Activated CD4-positive, alpha-beta T cell treated with anti-CD3 and anti-CD28 coated beads, Interleukin-2, amount 10 ng/mL, durations not matched to agents 7 days and 5 days (primary cell): ENCODE measurements around the gene FOXL2. TPM values are rescaled to one million over a fixed set of nuclear protein-coding genes. Genes with fewer than 3 reads are reported as not detected.

ENCODE experiments used
- CTCF ChIA-PET: fragments of 350-600 bp; sonication (Branson Sonifier 250); formaldehyde crosslinking; loops from one replicate; lab custom pipeline; 2021; ENCODE audit warnings: antibody characterized with exemption; lab: Charles Lee
- POLR2A ChIA-PET: fragments of 350-600 bp; sonication (Branson Sonifier 250); formaldehyde crosslinking; loops from one replicate; lab custom pipeline; 2021; ENCODE audit warnings: antibody characterized with exemption; lab: Charles Lee
- DNase-seq: peaks from one replicate; pipeline ENCODE4 v3.0.0-alpha.2; 2020
- H3K27ac Mint-ChIP-seq: one replicate; pipeline ENCODE4 v1.8.0; 2021; ENCODE audit warnings: mild to moderate bottlenecking, moderate library complexity, mixed read lengths
- H3K27me3 Mint-ChIP-seq: one replicate; pipeline ENCODE4 v1.8.0; 2021; ENCODE audit warnings: mixed read lengths
- H3K36me3 Mint-ChIP-seq: one replicate; pipeline ENCODE4 v1.8.0; 2021; ENCODE audit warnings: low read depth, mixed read lengths
- H3K4me1 Mint-ChIP-seq: one replicate; pipeline ENCODE4 v1.8.0; 2021; ENCODE audit warnings: mixed read lengths
- H3K4me3 Mint-ChIP-seq: one replicate; pipeline ENCODE4 v1.8.0; 2021; ENCODE audit warnings: mild to moderate bottlenecking, moderate library complexity, mixed read lengths
- H3K9me3 Mint-ChIP-seq: one replicate; pipeline ENCODE4 v1.8.0; 2021; ENCODE audit warnings: mixed read lengths
- total RNA-seq, 2 experiments: library from RNA; stranded (reverse); gene quantifications; one replicate each; pipeline ENCODE4 v1.2.3, GENCODE V29; 2021

FOXL2 gene
- total RNA-seq, 2 experiments from 2014 or later, result not detected

- H3K9me3 Mint-ChIP-seq, result no peaks in the 10 kb centered on the region
- H3K4me3 Mint-ChIP-seq, result peak overlapping the region; percentile 5
- peak overlapping the region; percentile 31 for H3K27ac Mint-ChIP-seq
Observed at GRCh38 chr3:138943724-138944653, 2.9 kb downstream of the FOXL2 start.

DNA sequence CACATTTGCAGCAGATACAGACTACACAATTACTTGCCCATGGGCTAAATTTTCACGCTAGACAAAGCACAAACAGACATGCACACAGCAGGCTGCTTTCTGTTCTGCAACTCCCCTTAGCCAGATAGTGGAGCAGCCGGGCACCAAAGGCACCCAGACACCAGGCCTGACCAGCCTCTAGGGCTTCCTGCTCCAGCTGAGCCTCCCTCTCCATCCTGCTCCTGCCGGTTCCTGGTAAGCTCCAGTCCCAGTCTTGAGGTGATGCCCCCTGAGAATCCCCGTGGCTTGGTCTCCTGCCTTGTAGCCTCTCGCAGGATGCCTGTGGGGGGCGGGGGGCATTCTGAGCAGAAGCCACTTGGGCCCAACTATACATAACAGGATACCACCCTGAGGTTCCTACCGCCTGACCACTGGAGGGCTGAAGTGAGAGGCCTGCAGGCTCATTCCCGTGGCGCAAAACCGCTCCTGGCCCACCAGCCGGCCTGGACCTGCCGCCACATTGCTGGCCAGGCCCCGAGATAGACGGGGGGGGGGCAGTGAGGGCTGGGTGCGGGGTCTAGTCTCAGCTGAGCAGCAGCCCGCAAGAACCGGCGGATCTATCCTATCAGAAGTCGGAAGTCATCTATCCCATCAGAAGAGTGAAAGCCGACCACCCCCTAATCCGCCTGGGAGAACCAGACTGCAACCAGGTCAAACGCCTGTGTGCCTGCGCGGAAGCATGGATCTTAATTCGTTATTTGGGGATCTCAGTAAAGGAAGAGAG lies 3.9 kb downstream of the FOXL2 start:
- Mint-ChIP-seq H3K27me3 (peaks cover 88% of the 10 kb centered on the region), H3K4me1 (peaks cover 30% of the 10 kb centered on the region), H3K4me3 (no peak overlapping the region), H3K9me3 (no peaks in the 10 kb centered on the region), H3K36me3 (no peaks in the 10 kb centered on the region), H3K27ac (no peak overlapping the region)
- DNase-seq, result no peak
- ChIA-PET POLR2A (no interaction called here), CTCF (interaction anchor here (0.6 kb wide), 1 partner anchor 18 kb away, joined by 3 read pairs; no protein-coding TSS in a partner anchor)

More at GRCh38 chr3:138943724-138944653, 2.9 kb downstream of the FOXL2 start:
- peaks cover 90% of the 10 kb centered on the region for H3K27me3 Mint-ChIP-seq
- peaks cover 25% of the 10 kb centered on the region for H3K4me1 Mint-ChIP-seq
- no peak for DNase-seq
- H3K36me3 Mint-ChIP-seq, result no peaks in the 10 kb centered on the region
- POLR2A ChIA-PET, result no interaction called here
- CTCF ChIA-PET, result interaction anchor here (0.6 to 1.1 kb wide), 3 partner anchors 19 to 385 kb away, joined by 3 to 4 read pairs (median 3); partner anchors contain the start of gene CEP70

GRCh38 chr3:138942271-138942670 lies 4.7 kb downstream of the FOXL2 start:
- ChIA-PET POLR2A (no interaction called here), CTCF (no interaction called here)
- no peak overlapping the region for H3K27ac Mint-ChIP-seq
- no peak for DNase-seq
- no peaks in the 10 kb centered on the region for H3K36me3 Mint-ChIP-seq
- peaks cover 87% of the 10 kb centered on the region for H3K27me3 Mint-ChIP-seq
- peaks cover 30% of the 10 kb centered on the region for H3K4me1 Mint-ChIP-seq
- H3K9me3 Mint-ChIP-seq, result no peaks in the 10 kb centered on the region
- no peak overlapping the region for H3K4me3 Mint-ChIP-seq

DNA sequence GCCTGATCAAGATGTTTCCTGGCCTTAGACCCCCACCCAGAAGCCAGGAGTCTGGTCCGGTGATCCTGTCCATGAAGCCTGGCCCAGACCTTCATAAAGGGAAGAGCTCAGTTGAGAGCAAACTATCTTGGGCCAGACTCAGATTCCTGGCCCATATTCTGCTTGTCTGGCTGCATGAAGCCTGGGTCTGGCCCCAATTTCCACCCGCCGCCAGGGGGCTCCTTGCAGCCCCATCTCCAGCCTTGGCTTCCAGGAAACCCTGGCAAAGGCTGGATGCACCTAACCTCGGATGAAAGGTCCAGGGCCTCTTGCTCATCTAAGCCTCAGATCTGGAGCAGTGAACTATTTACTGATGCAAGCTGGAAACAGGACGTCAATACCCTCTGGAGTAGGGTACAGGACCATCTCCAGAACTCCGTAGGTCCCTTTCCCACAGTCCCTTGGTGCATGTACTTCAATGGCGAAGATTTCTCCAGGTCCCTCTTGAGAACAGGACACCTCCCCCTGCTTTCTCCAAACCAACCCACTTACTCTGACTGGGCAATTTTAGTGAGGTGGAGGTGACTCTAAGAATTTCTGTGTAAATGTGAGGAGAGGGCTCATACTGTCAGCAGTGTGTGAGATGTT lies 5.6 kb downstream of the FOXL2 start:
- H3K4me1 Mint-ChIP-seq, result peaks cover 31% of the 10 kb centered on the region
- H3K4me3 Mint-ChIP-seq, result no peak overlapping the region
- CTCF ChIA-PET, result no interaction called here
- no peaks in the 10 kb centered on the region for H3K36me3 Mint-ChIP-seq
- peak; percentile 24 for DNase-seq
- H3K27ac Mint-ChIP-seq, result no peak overlapping the region
- H3K9me3 Mint-ChIP-seq, result no peaks in the 10 kb centered on the region
- peaks cover 88% of the 10 kb centered on the region for H3K27me3 Mint-ChIP-seq
- POLR2A ChIA-PET, result no interaction called here

GRCh38 chr3:138940446-138940845 lies 6.5 kb downstream of the FOXL2 start:
- peaks cover 93% of the 10 kb centered on the region for H3K27me3 Mint-ChIP-seq
- ChIA-PET POLR2A (no interaction called here), CTCF (interaction anchor here (1.0 kb wide), 1 partner anchor 25 kb away, joined by 3 read pairs; no protein-coding TSS in a partner anchor)
- H3K36me3 Mint-ChIP-seq, result no peaks in the 10 kb centered on the region
- no peak overlapping the region for H3K4me3 Mint-ChIP-seq
- no peaks in the 10 kb centered on the region for H3K9me3 Mint-ChIP-seq
- H3K27ac Mint-ChIP-seq, result no peak overlapping the region
- peaks cover 36% of the 10 kb centered on the region for H3K4me1 Mint-ChIP-seq
- no peak for DNase-seq

DNA sequence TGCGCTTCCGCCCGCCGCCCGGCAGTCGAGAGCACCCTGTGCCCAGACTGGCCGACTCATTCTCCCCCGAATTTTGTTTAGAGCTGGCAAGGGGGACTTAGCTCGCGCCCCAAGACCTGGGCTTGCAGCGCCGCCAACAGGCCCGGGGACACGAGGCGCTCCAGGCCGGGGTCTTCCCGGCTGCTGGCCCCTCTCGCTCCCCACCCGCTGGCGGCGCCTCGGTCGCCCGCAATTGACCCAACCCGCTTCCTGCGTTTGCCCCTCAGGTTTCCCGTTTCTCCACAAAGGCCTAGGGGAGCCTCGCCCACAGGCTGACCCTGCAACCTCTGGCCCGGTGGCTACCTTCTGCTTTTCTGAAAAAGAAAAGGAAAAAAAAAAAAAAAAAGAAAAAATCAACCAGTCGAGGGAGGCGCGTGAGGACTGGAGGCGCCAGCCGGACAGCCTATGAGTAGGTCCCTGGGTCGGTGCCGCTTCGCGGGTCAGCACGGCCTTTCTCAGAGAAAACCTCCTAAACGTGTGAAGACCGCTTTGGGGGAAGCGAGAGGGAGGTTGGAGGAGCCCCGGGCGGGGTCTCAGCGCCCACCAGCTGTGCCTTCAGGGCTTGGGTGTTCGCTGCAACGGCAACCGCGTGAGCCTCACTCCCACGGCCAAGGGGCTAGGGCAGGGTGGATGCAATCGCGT lies 7.2 kb downstream of the FOXL2 start:
- peaks cover 92% of the 10 kb centered on the region for H3K27me3 Mint-ChIP-seq
- peaks cover 31% of the 10 kb centered on the region for H3K4me1 Mint-ChIP-seq
- no peak for DNase-seq
- H3K36me3 Mint-ChIP-seq, result no peaks in the 10 kb centered on the region
- H3K9me3 Mint-ChIP-seq, result no peaks in the 10 kb centered on the region
- no peak overlapping the region for H3K27ac Mint-ChIP-seq
- no peak overlapping the region for H3K4me3 Mint-ChIP-seq
- CTCF ChIA-PET, result interaction anchor here (0.6 to 1.0 kb wide), 2 partner anchors 24 to 126 kb away, joined by 3 to 5 read pairs; no protein-coding TSS in a partner anchor
- POLR2A ChIA-PET, result no interaction called here

DNA sequence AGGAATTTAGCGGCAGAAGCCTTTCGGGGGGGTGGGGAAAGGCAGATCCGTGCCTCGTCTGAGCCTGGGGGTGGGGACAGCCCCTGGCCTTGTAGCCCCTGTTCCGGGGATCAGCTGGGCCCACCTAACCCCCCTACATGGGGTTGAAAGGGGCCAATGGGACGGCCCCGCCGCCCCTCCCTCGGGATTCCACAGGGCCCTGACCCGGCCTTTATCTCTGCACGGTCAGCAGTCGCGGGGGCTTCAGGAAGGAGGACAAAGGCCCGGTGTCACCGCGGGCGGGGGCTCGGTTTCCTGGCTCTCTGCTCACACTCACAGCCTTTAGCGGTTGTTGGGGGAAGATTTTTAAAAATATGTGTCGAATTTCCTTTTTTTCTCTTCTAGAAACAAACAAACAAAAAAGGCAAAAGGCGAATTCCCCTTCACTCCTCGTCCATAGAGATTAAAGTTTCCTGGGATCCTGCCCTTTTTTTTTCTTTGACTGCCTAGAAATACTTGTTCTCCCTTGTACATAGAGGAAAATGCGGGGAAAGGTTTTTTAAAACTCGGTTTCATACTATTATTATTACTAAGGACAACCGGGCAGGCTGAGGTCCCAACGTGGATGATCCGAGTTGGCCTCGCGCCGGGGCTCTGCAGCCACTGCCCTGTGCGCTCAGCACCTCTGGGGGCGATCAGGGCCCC lies 7.9 kb downstream of the FOXL2 start:
- H3K4me3 Mint-ChIP-seq, result no peak overlapping the region
- CTCF ChIA-PET, result interaction anchor here (0.6 kb wide), 2 partner anchors 12 to 15 kb away, joined by 3 read pairs; no protein-coding TSS in a partner anchor
- H3K27ac Mint-ChIP-seq, result no peak overlapping the region
- H3K4me1 Mint-ChIP-seq, result peaks cover 26% of the 10 kb centered on the region
- H3K27me3 Mint-ChIP-seq, result peaks cover 92% of the 10 kb centered on the region
- no peak for DNase-seq
- no peaks in the 10 kb centered on the region for H3K36me3 Mint-ChIP-seq
- POLR2A ChIA-PET, result no interaction called here
- H3K9me3 Mint-ChIP-seq, result no peaks in the 10 kb centered on the region

DNA sequence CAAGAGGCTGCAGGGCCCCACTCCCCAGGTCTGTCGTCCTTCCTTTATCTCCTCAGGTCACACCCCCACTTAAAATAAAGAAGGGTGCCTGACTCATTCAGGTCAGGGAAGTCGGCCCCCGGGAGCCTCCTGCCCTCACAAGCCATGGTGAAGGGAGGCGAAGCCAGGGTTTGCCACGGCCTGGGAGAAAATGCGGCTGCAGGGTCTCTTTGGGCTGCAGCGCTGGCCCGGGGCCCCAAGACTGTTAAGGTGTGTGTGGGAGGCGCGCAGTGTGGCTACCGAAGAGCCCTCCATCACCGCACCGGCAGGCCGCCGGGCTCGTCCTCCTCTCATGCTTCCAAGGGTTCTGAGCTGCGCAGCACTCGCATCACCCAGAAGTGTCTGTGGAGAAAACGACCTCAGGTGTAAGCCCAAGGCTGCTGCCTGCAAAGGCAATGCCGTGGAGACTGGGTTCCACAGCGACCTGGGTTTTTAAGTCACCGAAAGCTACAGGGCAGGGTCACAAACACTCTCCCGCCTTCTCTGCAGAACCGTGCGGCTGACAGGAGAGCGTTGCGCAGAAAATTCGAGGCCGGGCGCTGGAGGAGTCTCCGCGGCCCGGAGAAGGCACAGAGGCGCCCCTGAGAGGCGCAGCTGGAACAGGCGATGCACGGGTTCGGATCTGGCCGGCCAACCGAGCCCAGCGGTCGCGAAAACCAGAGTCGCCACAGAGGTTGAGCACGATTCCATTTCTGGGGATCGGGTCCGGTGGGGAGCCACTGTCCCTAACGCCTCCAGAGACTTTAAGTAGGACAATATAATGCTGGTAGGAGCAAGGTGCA lies 8.7 kb downstream of the FOXL2 start:
- Mint-ChIP-seq H3K27me3 (peaks cover 90% of the 10 kb centered on the region), H3K36me3 (no peaks in the 10 kb centered on the region), H3K4me3 (no peak overlapping the region), H3K27ac (no peak overlapping the region), H3K9me3 (no peaks in the 10 kb centered on the region), H3K4me1 (peaks cover 20% of the 10 kb centered on the region)
- CTCF ChIA-PET, result interaction anchor here (0.6 kb wide), 2 partner anchors 11 to 14 kb away, joined by 3 read pairs; no protein-coding TSS in a partner anchor
- POLR2A ChIA-PET, result no interaction called here
- DNase-seq, result no peak

GRCh38 chr3:138937690-138938055 lies 9.3 kb downstream of the FOXL2 start:
- no peak overlapping the region for H3K4me3 Mint-ChIP-seq
- peaks cover 89% of the 10 kb centered on the region for H3K27me3 Mint-ChIP-seq
- H3K9me3 Mint-ChIP-seq, result no peaks in the 10 kb centered on the region
- CTCF ChIA-PET, result interaction anchor here (1.9 kb wide), 1 partner anchor 11 kb away, joined by 12 read pairs; no protein-coding TSS in a partner anchor
- H3K27ac Mint-ChIP-seq, result no peak overlapping the region
- H3K36me3 Mint-ChIP-seq, result no peaks in the 10 kb centered on the region
- peaks cover 20% of the 10 kb centered on the region for H3K4me1 Mint-ChIP-seq
- DNase-seq, result no peak
- POLR2A ChIA-PET, result no interaction called here

DNA sequence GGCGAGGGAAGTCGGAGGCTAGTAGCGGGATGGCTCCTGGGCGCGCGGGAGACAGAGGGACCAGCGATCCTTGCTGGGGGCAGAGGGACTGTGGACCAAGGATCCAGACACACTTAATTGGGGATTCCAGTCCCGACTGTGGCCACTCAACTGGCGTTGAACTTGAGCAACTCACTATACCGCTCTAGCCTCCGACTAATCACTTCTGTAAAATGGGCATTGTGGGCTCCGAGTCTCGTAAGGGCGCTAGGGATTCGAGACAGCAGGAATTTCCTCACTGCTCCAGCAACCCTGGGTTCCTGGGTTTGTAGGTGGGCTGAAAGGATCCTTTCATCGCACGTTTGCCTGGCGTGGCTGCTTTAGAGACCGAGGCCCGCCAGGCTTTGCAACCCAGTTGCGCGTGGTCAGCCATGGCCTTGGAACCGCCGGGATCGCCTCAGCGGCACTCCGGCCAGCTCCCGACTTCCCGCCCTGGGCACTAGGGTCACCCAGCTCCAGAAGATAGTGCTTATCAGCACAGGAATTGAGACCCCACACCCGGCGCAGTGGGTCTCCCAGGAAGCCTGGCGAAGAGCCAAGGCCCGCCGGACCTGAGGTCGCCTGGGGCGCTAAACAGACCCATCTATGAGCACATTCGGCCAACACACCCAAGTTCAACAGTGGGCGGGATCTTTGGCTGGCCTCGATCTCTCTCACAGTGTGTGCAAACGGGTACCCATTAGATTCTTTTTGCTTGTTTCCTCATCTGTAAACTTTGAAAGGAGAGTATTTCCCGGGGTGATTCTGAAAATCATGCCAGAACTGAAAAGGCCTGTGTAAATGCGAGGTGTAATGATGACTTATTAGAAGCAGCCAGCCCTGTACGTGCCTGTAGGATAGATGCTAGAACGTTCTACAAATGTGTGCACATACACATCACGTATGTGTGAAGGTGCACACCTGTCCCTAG lies 9.9 kb downstream of the FOXL2 start:
- no peak overlapping the region for H3K27ac Mint-ChIP-seq
- no peaks in the 10 kb centered on the region for H3K36me3 Mint-ChIP-seq
- H3K9me3 Mint-ChIP-seq, result no peaks in the 10 kb centered on the region
- H3K4me1 Mint-ChIP-seq, result peaks cover 20% of the 10 kb centered on the region
- peaks cover 84% of the 10 kb centered on the region for H3K27me3 Mint-ChIP-seq
- ChIA-PET CTCF (interaction anchor here (0.6 to 7.1 kb wide), 12 partner anchors 8 to 344 kb away, joined by 3 to 39 read pairs (median 6); partner anchors contain the start of genes FOXL2 and FOXL2NB), POLR2A (no interaction called here)
- no peak overlapping the region for H3K4me3 Mint-ChIP-seq
- DNase-seq, result no peak
